ENCODE data around the gene ZNF319.

GRCh38 chr16:57996406-57997175 is 3.9 kb downstream of the ZNF319 start:
- TF ChIP-seq POLR2A (IDR thresholded peaks at IDR 0.05) (no peak), CTCF (IDR thresholded peaks at IDR 0.05) (no peak)
